A549 (cell line): ENCODE measurements around the gene CDH4. TPM values are rescaled to one million over a fixed set of nuclear protein-coding genes. Genes with fewer than 3 reads are reported as not detected.

Experiments
- ATAC-seq, 2 experiments: fragments of 200-7000 bp in 1 of 2; fragments of >200 bp in 1 of 2; cut with Nextera tagmentation in 1 of 2; cut with Tn5 transposase in 1 of 2; 3 replicates each; pipeline versions ENCODE4 v1.8.0 to v1.9.1; 2018 to 2020; ENCODE audit warnings: mild to moderate bottlenecking in 1 of 2, moderate library complexity in 1 of 2
- CTCF ChIA-PET: fragments of 300-600 bp; sonication (Branson Sonifier 250); formaldehyde crosslinking; extraction: SDS; loops from one replicate; lab custom pipeline; 2021; ENCODE audit warnings: antibody characterized with exemption, inconsistent platforms; lab: Yijun Ruan, JAX
- POLR2A ChIA-PET: fragments of 350-600 bp; formaldehyde crosslinking; extraction: SDS; loops from one replicate; lab custom pipeline; 2021; ENCODE audit warnings: antibody characterized with exemption, inconsistent platforms; lab: Yijun Ruan, JAX
- DNase-seq, 2 experiments: peaks; one replicate each; pipeline versions ENCODE4 v3.0.0 to v3.0.0-alpha.2; 2011 to 2016; ENCODE audit warnings: low read depth in 1 of 2, low spot score in 1 of 2
- FAIRE-seq: peaks from 2 replicates; lab custom pipeline; 2011; peaks lifted over from hg19 to GRCh38; lab: Jason Lieb, UNC
- H3K27ac ChIP-seq, 2 experiments: fragments of >200 bp; sonication (Bioruptor Twin); formaldehyde crosslinking; 3 replicates each; pipeline ENCODE4 v1.5.1; 2016 to 2017
- H3K4me1 ChIP-seq: fragments of >200 bp; sonication (Bioruptor Twin); formaldehyde crosslinking; 3 replicates; pipeline ENCODE4 v1.6.1; 2016
- H3K4me2 ChIP-seq: fragments of >200 bp; sonication (Bioruptor Twin); formaldehyde crosslinking; 3 replicates; pipeline ENCODE4 v1.6.1; 2016
- H3K4me3 ChIP-seq: fragments of >200 bp; sonication (Bioruptor Twin); formaldehyde crosslinking; 3 replicates; pipeline ENCODE4 v1.5.1; 2016
- H3K9me3 ChIP-seq: fragments of >200 bp; sonication (Bioruptor Twin); formaldehyde crosslinking; 3 replicates; pipeline ENCODE4 v1.6.1; 2016
- BCL3 ChIP-seq: fragments of >200 bp; sonication (Bioruptor Twin); formaldehyde crosslinking; IDR thresholded peaks from 3 replicates; pipeline ENCODE4 v1.6.1; 2016
- BHLHE40 ChIP-seq: IDR thresholded peaks from 2 replicates; pipeline ENCODE4 v1.6.1; 2012; ENCODE audit warnings: low read depth, low read length, inconsistent platforms
- CBX8 ChIP-seq: fragments of 200-600 bp; sonication (generic); IDR thresholded peaks from 2 replicates; pipeline ENCODE4 v1.6.1; 2016
- CEBPB ChIP-seq, 2 experiments: fragments of >200 bp in 1 of 2; sonication (Bioruptor Twin) in 1 of 2; formaldehyde crosslinking in 1 of 2; IDR thresholded peaks; 2 replicates each; pipeline ENCODE4 v1.6.1; 2012 to 2016
- CHD4 ChIP-seq: fragments of 200-600 bp; sonication (generic); IDR thresholded peaks from 2 replicates; pipeline ENCODE4 v1.6.1; 2016; ENCODE audit warnings: antibody characterized with exemption, mild to moderate bottlenecking, borderline replicate concordance
- EHMT2 ChIP-seq: fragments of 200-600 bp; sonication (generic); IDR thresholded peaks from 2 replicates; pipeline ENCODE4 v1.6.1; 2016; ENCODE audit warnings: antibody characterized with exemption, low read depth, mild to moderate bottlenecking, moderate library complexity
- FOXS1 ChIP-seq: fragments of 250-450 bp; sonication (Bioruptor Pico); IDR thresholded peaks from 2 replicates; pipeline ENCODE4 v1.5.0; 2020; ENCODE audit warnings: mild to moderate bottlenecking, moderate library complexity
- HOXB13 ChIP-seq: fragments of 250-450 bp; sonication (Bioruptor Pico); IDR thresholded peaks from 2 replicates; pipeline ENCODE4 v1.5.0; 2020; ENCODE audit warnings: low read depth, mild to moderate bottlenecking, moderate library complexity
- HOXB5 ChIP-seq: fragments of 250-450 bp; sonication (Bioruptor Pico); IDR thresholded peaks from 2 replicates; pipeline ENCODE4 v1.5.0; 2020; ENCODE audit warnings: mild to moderate bottlenecking, moderate library complexity
- JUNB ChIP-seq: fragments of >200 bp; sonication (Bioruptor Twin); formaldehyde crosslinking; IDR thresholded peaks from 2 replicates; pipeline ENCODE4 v1.6.1; 2016
- MAFK ChIP-seq: fragments of 450-650 bp; IDR thresholded peaks from 2 replicates; pipeline ENCODE4 v1.6.1; 2014; ENCODE audit not compliant: partially characterized antibody
- MYC ChIP-seq: IDR thresholded peaks from 2 replicates; pipeline ENCODE4 v1.6.1; 2012; ENCODE audit warnings: mild to moderate bottlenecking, inconsistent platforms, low read length, improper control_type of control experiment, borderline replicate concordance
- PHF8 ChIP-seq: fragments of 200-600 bp; sonication (generic); IDR thresholded peaks from 2 replicates; pipeline ENCODE4 v1.6.1; 2016; ENCODE audit warnings: low read depth, mild to moderate bottlenecking, antibody characterized with exemption, moderate library complexity, borderline replicate concordance
- POLR2A ChIP-seq: IDR thresholded peaks from 2 replicates; pipeline ENCODE4 v1.6.1; 2012; ENCODE audit warnings: mild to moderate bottlenecking, low read length
- RNF2 ChIP-seq: fragments of 200-600 bp; sonication (generic); IDR thresholded peaks from 2 replicates; pipeline ENCODE4 v1.6.1; 2016; ENCODE audit warnings: low read depth, mild to moderate bottlenecking, antibody characterized with exemption, moderate library complexity, borderline replicate concordance
- TFCP2L1 ChIP-seq: fragments of 250-450 bp; sonication (Bioruptor Pico); IDR thresholded peaks from 2 replicates; pipeline ENCODE4 v1.5.0; 2021; ENCODE audit warnings: mild to moderate bottlenecking
- TP53 ChIP-seq: fragments of 250-450 bp; sonication (Bioruptor Pico); IDR thresholded peaks from 2 replicates; pipeline ENCODE4 v1.5.0; 2021; ENCODE audit warnings: mild to moderate bottlenecking, moderate library complexity
- ZFP36 ChIP-seq: fragments of 450-650 bp; IDR thresholded peaks from 2 replicates; pipeline ENCODE4 v1.6.1; 2014; ENCODE audit warnings: borderline replicate concordance; ENCODE audit not compliant: partially characterized antibody
- ZNF302 ChIP-seq: fragments of 250-450 bp; sonication (Bioruptor Pico); IDR thresholded peaks from 2 replicates; pipeline ENCODE4 v1.9.0; 2021; ENCODE audit warnings: inconsistent platforms, mild to moderate bottlenecking, moderate library complexity
- ZSCAN20 ChIP-seq: fragments of 250-450 bp; sonication (Bioruptor Pico); IDR thresholded peaks from 2 replicates; pipeline ENCODE4 v1.8.0; 2022; ENCODE audit warnings: mild to moderate bottlenecking, moderate library complexity
- WGBS: methylation state at CpG from one replicate; pipeline ENCODE4 v1.1.6; 2017; ENCODE audit errors: missing lambda C conversion rate; 5-methylcytosine and 5-hydroxymethylcytosine counted together
- polyA plus RNA-seq, 4 experiments: library from polyadenylated mRNA; depleted of rRNA in 3 of 4; stranded (reverse); fragments of >200 nt; fragmentation: RNase III in 1 of 4; extraction: RNeasy Plus Mini Kit Qiagen cat#74134 plus additional on column Dnase treatment in 1 of 4; gene quantifications; 2 replicates in 3 of 4; 3 replicates in 1 of 4; pipeline ENCODE4 v1.2.3, GENCODE V29; 2011 to 2017

Gene CDH4
- polyA plus RNA-seq, 2 of the 4 experiments (the other 2 are of a cell fraction), result 3.4 to 10.3 TPM

- CTCF ChIA-PET, result no interaction called here
- WGBS, result 85% methylated on average over 12 of the region's 12 CpGs
These were observed 66.0 kb downstream of the CDH4 start for GRCh38 chr20:61317966-61318530.

DNA sequence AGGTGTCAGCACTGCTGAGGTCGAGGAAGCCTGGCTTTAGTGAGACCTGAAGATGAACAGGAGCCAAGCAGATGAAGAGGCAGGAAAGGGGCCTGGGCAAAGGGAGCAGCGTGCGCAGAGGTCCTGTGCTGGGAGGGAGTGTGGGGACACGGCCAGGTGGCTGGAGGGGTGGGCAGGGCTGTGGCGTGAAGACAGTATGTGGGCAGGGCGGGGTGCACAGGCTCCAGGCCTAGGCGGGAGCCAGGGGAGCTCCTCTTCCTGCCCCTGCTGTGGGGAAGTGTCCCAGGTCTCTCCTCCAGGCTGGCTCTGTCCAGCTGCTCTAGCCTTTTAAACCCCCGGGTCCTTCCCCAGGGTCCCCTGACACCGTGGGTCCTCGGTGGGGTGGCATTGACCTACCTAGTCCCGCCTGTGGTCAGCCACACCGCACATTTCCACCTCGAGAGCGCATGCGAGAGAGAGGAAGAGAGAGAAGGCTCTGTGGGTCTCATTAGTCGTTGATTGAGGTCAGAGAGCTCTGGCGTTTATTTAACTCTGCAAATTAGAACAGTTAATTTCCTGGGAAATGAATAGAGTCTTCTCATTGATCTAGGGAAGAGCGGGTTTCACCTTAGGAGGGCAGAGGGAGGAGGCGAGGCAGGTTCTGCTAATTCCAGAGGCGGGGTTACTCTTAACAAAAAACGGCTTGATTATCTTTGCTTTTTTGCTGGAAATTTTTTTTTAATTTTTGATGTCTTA is 68.8 kb downstream of the CDH4 start:
- 86% methylated on average over 20 of the region's 21 CpGs for WGBS
- Histone ChIP-seq H3K9me3 (no peaks in the 10 kb centered on the region), H3K27ac (no peak overlapping the region), H3K4me1 (no peaks in the 10 kb centered on the region), H3K4me2 (no peak overlapping the region), H3K4me3 (no peak overlapping the region)
- FAIRE-seq (no peak), ATAC-seq (no peak; a peak in 1 of 6 replicates), DNase-seq (no peak)
- POLR2A ChIA-PET, result no interaction called here
- CTCF ChIA-PET, result no interaction called here
- TF ChIP-seq JUNB (no peak), BCL3 (no peak), ZNF302 (CRISPR knock-in tag) (no peak), FOXS1 (CRISPR knock-in tag) (no peak), RNF2 (no peak), HOXB5 (CRISPR knock-in tag) (no peak), ZFP36 (no peak), CBX8 (no peak), POLR2A (no peak)

More at GRCh38 chr20:61317966-61318530, 66.0 kb downstream of the CDH4 start:
- DNase-seq, result no peak
- no peak for FAIRE-seq
- Histone ChIP-seq H3K27ac (no peak overlapping the region), H3K9me3 (no peaks in the 10 kb centered on the region), H3K4me1 (no peaks in the 10 kb centered on the region), H3K4me3 (no peak overlapping the region), H3K4me2 (no peak overlapping the region)
- TF ChIP-seq ZSCAN20 (CRISPR knock-in tag) (no peak), HOXB13 (no peak), EHMT2 (no peak)
- no peak for ATAC-seq
- POLR2A ChIA-PET, result no interaction called here

GRCh38 chr20:61321481-61321880 is 69.4 kb downstream of the CDH4 start:
- POLR2A ChIA-PET, result no interaction called here
- Histone ChIP-seq H3K27ac (no peak overlapping the region), H3K9me3 (no peaks in the 10 kb centered on the region), H3K4me2 (no peak overlapping the region), H3K4me1 (no peaks in the 10 kb centered on the region), H3K4me3 (no peak overlapping the region)
- CTCF ChIA-PET, result no interaction called here
- ATAC-seq (no peak), DNase-seq (no peak), FAIRE-seq (no peak)
- WGBS, result 85% methylated on average over 13 of the region's 13 CpGs
- TF ChIP-seq MYC (no peak), CHD4 (no peak), CEBPB (IDR thresholded peaks at IDR 0.05) (no peak), BHLHE40 (no peak)

DNA sequence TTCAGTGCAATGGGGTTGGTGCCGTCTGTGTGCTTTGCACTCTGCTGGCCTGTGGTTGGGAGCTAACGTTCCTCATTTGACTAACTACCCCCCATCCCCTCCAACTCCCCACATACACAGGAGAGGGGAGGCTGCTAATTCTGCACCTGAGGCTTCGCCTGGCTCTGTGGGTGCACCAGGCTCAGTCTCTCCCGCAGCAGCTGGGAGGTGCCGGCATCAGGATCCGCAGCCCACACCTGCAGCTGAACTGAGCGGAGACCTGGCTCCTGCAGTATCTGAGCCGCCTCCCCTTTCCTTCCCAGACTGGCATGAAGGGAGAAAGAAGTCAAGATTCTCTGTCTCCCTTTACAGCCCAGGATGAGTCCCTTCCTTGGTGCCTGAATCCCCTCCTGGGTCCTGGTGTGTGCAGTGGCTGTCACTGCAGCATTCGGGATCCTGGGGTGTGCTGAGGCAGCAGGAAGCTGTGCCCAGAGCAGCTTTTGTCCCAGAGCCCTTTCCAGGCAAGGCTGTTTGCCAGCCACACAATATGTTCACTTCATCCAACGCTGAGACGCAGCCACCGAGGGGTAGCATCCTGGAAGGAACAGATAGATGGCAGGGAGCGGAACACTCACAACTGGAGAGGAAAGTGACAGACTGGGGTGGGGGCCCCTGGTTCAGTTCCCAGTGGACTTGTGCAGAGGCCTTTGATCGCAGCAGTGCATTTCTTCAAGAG is 70.2 kb downstream of the CDH4 start:
- DNase-seq (no peak), FAIRE-seq (no peak), ATAC-seq (no peak)
- 81% methylated on average over 14 of the region's 14 CpGs for WGBS
- TF ChIP-seq PHF8 (no peak), JUNB (no peak), TFCP2L1 (no peak), TP53 (CRISPR knock-in tag) (no peak), CBX8 (no peak), MAFK (no peak)
- Histone ChIP-seq H3K4me1 (no peaks in the 10 kb centered on the region), H3K27ac (no peak overlapping the region), H3K4me2 (no peak overlapping the region), H3K9me3 (no peaks in the 10 kb centered on the region), H3K4me3 (no peak overlapping the region)
- CTCF ChIA-PET, result interaction anchor here (1.2 kb wide), 1 partner anchor 9 kb away, joined by 3 read pairs; no protein-coding TSS in a partner anchor
- POLR2A ChIA-PET, result no interaction called here
